ENCODE results near the gene BCAS3.

The BCAS3 gene

GRCh38 chr17:60747069-60747808 lies 69.6 kb downstream of the BCAS3 start:
- DNase-seq: no peak
- Histone ChIP-seq H3K18ac (ENCODE audit: low read length) (no peak overlapping the region), H3K79me2 (ENCODE audit: control insufficient read depth, insufficient read depth, low read length) (no peaks in the 10 kb centered on the region), H3K9ac (ENCODE audit: low read length) (no peak overlapping the region), H3K4ac (ENCODE audit: low read depth, low read length) (no peak overlapping the region), H3K23ac (ENCODE audit: low read length) (no peak overlapping the region), H2BK120ac (ENCODE audit: low read depth, low read length) (no peak overlapping the region), H2BK5ac (ENCODE audit: low read length) (no peak overlapping the region), H3K4me2 (ENCODE audit: low read length) (no peak overlapping the region), H3K27ac (ENCODE audit: low read depth, low read length) (no peak overlapping the region), H3K56ac (ENCODE audit: low read length) (no peak overlapping the region), H3K4me1 (ENCODE audit: control insufficient read depth, low read depth, low read length) (no peaks in the 10 kb centered on the region), H4K8ac (ENCODE audit: low read depth, low read length) (no peak overlapping the region), H2AK5ac (ENCODE audit: low read length) (no peak overlapping the region), H3K36me3 (ENCODE audit: control insufficient read depth, insufficient read depth, low read length) (no peaks in the 10 kb centered on the region), H4K5ac (ENCODE audit: low read length) (no peak overlapping the region), H3K4me3 (ENCODE audit: low read length) (no peak overlapping the region), H3K79me1 (ENCODE audit: low read length) (no peaks in the 10 kb centered on the region), H3K27me3 (ENCODE audit: insufficient read depth, low read length, poor library complexity) (no peaks in the 10 kb centered on the region), H2BK15ac (replicated peaks; ENCODE audit: low read depth) (no peak overlapping the region)
- no CpG with 5 or more reads among the region's 5 CpGs for whole genome bisulfite sequencing (ENCODE audit: extremely low coverage, insufficient coverage, low lambda C conversion rate)

GRCh38 chr17:60748204-60748603 lies 70.6 kb downstream of the BCAS3 start:
- no peaks in the 10 kb centered on the region for H3K4me1 ChIP-seq (ENCODE audit: control insufficient read depth, low read depth, low read length)
- no peak overlapping the region for H3K23ac ChIP-seq (ENCODE audit: low read length)
- H3K79me2 ChIP-seq (ENCODE audit: control insufficient read depth, insufficient read depth, low read length): no peaks in the 10 kb centered on the region
- H3K9ac ChIP-seq (ENCODE audit: low read length): no peak overlapping the region
- no peak overlapping the region for H2BK120ac ChIP-seq (ENCODE audit: low read depth, low read length)
- no peak for DNase-seq
- no peak overlapping the region for H2BK5ac ChIP-seq (ENCODE audit: low read length)
- no peak overlapping the region for H3K4me3 ChIP-seq (ENCODE audit: low read length)
- no peak overlapping the region for H4K5ac ChIP-seq (ENCODE audit: low read length)
- H3K27me3 ChIP-seq (ENCODE audit: insufficient read depth, low read length, poor library complexity): no peaks in the 10 kb centered on the region
- no peak overlapping the region for H3K56ac ChIP-seq (ENCODE audit: low read length)
- H2BK15ac ChIP-seq (replicated peaks; ENCODE audit: low read depth): no peak overlapping the region
- no peak overlapping the region for H3K4me2 ChIP-seq (ENCODE audit: low read length)
- H3K18ac ChIP-seq (ENCODE audit: low read length): no peak overlapping the region
- no peak overlapping the region for H3K27ac ChIP-seq (ENCODE audit: low read depth, low read length)
- WGBS (ENCODE audit: extremely low coverage, insufficient coverage, low lambda C conversion rate): no CpG with 5 or more reads among the region's 2 CpGs
- no peak overlapping the region for H2AK5ac ChIP-seq (ENCODE audit: low read length)
- H3K79me1 ChIP-seq (ENCODE audit: low read length): no peaks in the 10 kb centered on the region
- no peak overlapping the region for H3K4ac ChIP-seq (ENCODE audit: low read depth, low read length)
- H4K8ac ChIP-seq (ENCODE audit: low read depth, low read length): no peak overlapping the region
- H3K36me3 ChIP-seq (ENCODE audit: control insufficient read depth, insufficient read depth, low read length): no peaks in the 10 kb centered on the region

- no peak overlapping the region for H2BK120ac ChIP-seq (ENCODE audit: low read depth, low read length)
Measured at GRCh38 chr17:60749050-60749449, 71.4 kb downstream of the BCAS3 start.

GRCh38 chr17:60749708-60750107 lies 72.1 kb downstream of the BCAS3 start:
- no peak overlapping the region for H2BK120ac ChIP-seq (ENCODE audit: low read depth, low read length)
- H3K18ac ChIP-seq (ENCODE audit: low read length): no peak overlapping the region
- H3K4me3 ChIP-seq (ENCODE audit: low read length): no peak overlapping the region
- no peaks in the 10 kb centered on the region for H3K79me2 ChIP-seq (ENCODE audit: control insufficient read depth, insufficient read depth, low read length)
- no peak overlapping the region for H3K56ac ChIP-seq (ENCODE audit: low read length)
- H3K9ac ChIP-seq (ENCODE audit: low read length): no peak overlapping the region
- WGBS (ENCODE audit: extremely low coverage, insufficient coverage, low lambda C conversion rate): no CpG with 5 or more reads among the region's 5 CpGs
- H4K8ac ChIP-seq (ENCODE audit: low read depth, low read length): no peak overlapping the region
- no peaks in the 10 kb centered on the region for H3K27me3 ChIP-seq (ENCODE audit: insufficient read depth, low read length, poor library complexity)
- H3K36me3 ChIP-seq (ENCODE audit: control insufficient read depth, insufficient read depth, low read length): no peaks in the 10 kb centered on the region
- H2AK5ac ChIP-seq (ENCODE audit: low read length): no peak overlapping the region
- H3K4me1 ChIP-seq (ENCODE audit: control insufficient read depth, low read depth, low read length): no peaks in the 10 kb centered on the region
- no peaks in the 10 kb centered on the region for H3K79me1 ChIP-seq (ENCODE audit: low read length)
- no peak for DNase-seq
- H3K4me2 ChIP-seq (ENCODE audit: low read length): no peak overlapping the region
- no peak overlapping the region for H2BK5ac ChIP-seq (ENCODE audit: low read length)
- no peak overlapping the region for H3K27ac ChIP-seq (ENCODE audit: low read depth, low read length)
- H3K23ac ChIP-seq (ENCODE audit: low read length): no peak overlapping the region
- no peak overlapping the region for H4K5ac ChIP-seq (ENCODE audit: low read length)
- H2BK15ac ChIP-seq (replicated peaks; ENCODE audit: low read depth): no peak overlapping the region
- H3K4ac ChIP-seq (ENCODE audit: low read depth, low read length): no peak overlapping the region

More at GRCh38 chr17:60749050-60749449, 71.4 kb downstream of the BCAS3 start:
- Histone ChIP-seq H2AK5ac (ENCODE audit: low read length) (no peak overlapping the region), H3K9ac (ENCODE audit: low read length) (no peak overlapping the region), H3K56ac (ENCODE audit: low read length) (no peak overlapping the region), H3K4ac (ENCODE audit: low read depth, low read length) (no peak overlapping the region), H2BK5ac (ENCODE audit: low read length) (no peak overlapping the region), H2BK15ac (replicated peaks; ENCODE audit: low read depth) (no peak overlapping the region), H4K8ac (ENCODE audit: low read depth, low read length) (no peak overlapping the region), H3K4me3 (ENCODE audit: low read length) (no peak overlapping the region), H3K36me3 (ENCODE audit: control insufficient read depth, insufficient read depth, low read length) (no peaks in the 10 kb centered on the region), H3K27ac (ENCODE audit: low read depth, low read length) (no peak overlapping the region), H3K79me2 (ENCODE audit: control insufficient read depth, insufficient read depth, low read length) (no peaks in the 10 kb centered on the region), H3K27me3 (ENCODE audit: insufficient read depth, low read length, poor library complexity) (no peaks in the 10 kb centered on the region), H3K4me1 (ENCODE audit: control insufficient read depth, low read depth, low read length) (no peaks in the 10 kb centered on the region), H3K4me2 (ENCODE audit: low read length) (no peak overlapping the region), H3K18ac (ENCODE audit: low read length) (no peak overlapping the region), H3K79me1 (ENCODE audit: low read length) (no peaks in the 10 kb centered on the region), H3K23ac (ENCODE audit: low read length) (no peak overlapping the region), H4K5ac (ENCODE audit: low read length) (no peak overlapping the region)
- WGBS (ENCODE audit: extremely low coverage, insufficient coverage, low lambda C conversion rate): no CpG with 5 or more reads among the region's 4 CpGs
- no peak for DNase-seq

GRCh38 chr17:60750640-60751039 lies 73.0 kb downstream of the BCAS3 start:
- no peak overlapping the region for H3K23ac ChIP-seq (ENCODE audit: low read length)

GRCh38 chr17:60751884-60752283 lies 74.2 kb downstream of the BCAS3 start:
- H2AK5ac ChIP-seq (ENCODE audit: low read length): no peak overlapping the region
- DNase-seq: no peak
- H3K23ac ChIP-seq (ENCODE audit: low read length): no peak overlapping the region
- H3K9ac ChIP-seq (ENCODE audit: low read length): no peak overlapping the region
- no peaks in the 10 kb centered on the region for H3K79me1 ChIP-seq (ENCODE audit: low read length)
- H3K27ac ChIP-seq (ENCODE audit: low read depth, low read length): no peak overlapping the region
- H3K36me3 ChIP-seq (ENCODE audit: control insufficient read depth, insufficient read depth, low read length): no peaks in the 10 kb centered on the region
- H3K27me3 ChIP-seq (ENCODE audit: insufficient read depth, low read length, poor library complexity): no peaks in the 10 kb centered on the region
- no peak overlapping the region for H4K5ac ChIP-seq (ENCODE audit: low read length)
- H3K4me2 ChIP-seq (ENCODE audit: low read length): no peak overlapping the region
- H3K18ac ChIP-seq (ENCODE audit: low read length): no peak overlapping the region
- H3K4ac ChIP-seq (ENCODE audit: low read depth, low read length): no peak overlapping the region
- H2BK15ac ChIP-seq (replicated peaks; ENCODE audit: low read depth): no peak overlapping the region
- no peak overlapping the region for H3K56ac ChIP-seq (ENCODE audit: low read length)
- no peaks in the 10 kb centered on the region for H3K4me1 ChIP-seq (ENCODE audit: control insufficient read depth, low read depth, low read length)
- H4K8ac ChIP-seq (ENCODE audit: low read depth, low read length): no peak overlapping the region
- no peak overlapping the region for H2BK5ac ChIP-seq (ENCODE audit: low read length)
- no peak overlapping the region for H2BK120ac ChIP-seq (ENCODE audit: low read depth, low read length)
- H3K4me3 ChIP-seq (ENCODE audit: low read length): no peak overlapping the region
- no CpG with 5 or more reads among the region's 1 CpG for WGBS (ENCODE audit: extremely low coverage, insufficient coverage, low lambda C conversion rate)
- H3K79me2 ChIP-seq (ENCODE audit: control insufficient read depth, insufficient read depth, low read length): no peaks in the 10 kb centered on the region

More at GRCh38 chr17:60750640-60751039, 73.0 kb downstream of the BCAS3 start:
- H3K56ac ChIP-seq (ENCODE audit: low read length): no peak overlapping the region
- H3K27me3 ChIP-seq (ENCODE audit: insufficient read depth, low read length, poor library complexity): no peaks in the 10 kb centered on the region
- no peak overlapping the region for H3K27ac ChIP-seq (ENCODE audit: low read depth, low read length)
- no peak overlapping the region for H3K4ac ChIP-seq (ENCODE audit: low read depth, low read length)
- H3K4me3 ChIP-seq (ENCODE audit: low read length): no peak overlapping the region
- H3K36me3 ChIP-seq (ENCODE audit: control insufficient read depth, insufficient read depth, low read length): no peaks in the 10 kb centered on the region
- no peak overlapping the region for H3K18ac ChIP-seq (ENCODE audit: low read length)
- H2BK5ac ChIP-seq (ENCODE audit: low read length): no peak overlapping the region
- H2BK120ac ChIP-seq (ENCODE audit: low read depth, low read length): no peak overlapping the region
- H4K5ac ChIP-seq (ENCODE audit: low read length): no peak overlapping the region
- no peak overlapping the region for H2BK15ac ChIP-seq (replicated peaks; ENCODE audit: low read depth)
- H4K8ac ChIP-seq (ENCODE audit: low read depth, low read length): no peak overlapping the region
- no peak overlapping the region for H3K4me2 ChIP-seq (ENCODE audit: low read length)
- no peaks in the 10 kb centered on the region for H3K4me1 ChIP-seq (ENCODE audit: control insufficient read depth, low read depth, low read length)
- no peak overlapping the region for H3K9ac ChIP-seq (ENCODE audit: low read length)
- no peaks in the 10 kb centered on the region for H3K79me1 ChIP-seq (ENCODE audit: low read length)
- H2AK5ac ChIP-seq (ENCODE audit: low read length): no peak overlapping the region
- no peaks in the 10 kb centered on the region for H3K79me2 ChIP-seq (ENCODE audit: control insufficient read depth, insufficient read depth, low read length)
- DNase-seq: no peak

Measured in mesendoderm (in vitro differentiated cells).